ENCODE data around the gene CLASRP.
"Not testable (repeated sequence)": the region's sequence is repeated elsewhere in the genome, so short reads cannot be mapped to it uniquely, and the experiment has no call there.

CLASRP gene

DNA sequence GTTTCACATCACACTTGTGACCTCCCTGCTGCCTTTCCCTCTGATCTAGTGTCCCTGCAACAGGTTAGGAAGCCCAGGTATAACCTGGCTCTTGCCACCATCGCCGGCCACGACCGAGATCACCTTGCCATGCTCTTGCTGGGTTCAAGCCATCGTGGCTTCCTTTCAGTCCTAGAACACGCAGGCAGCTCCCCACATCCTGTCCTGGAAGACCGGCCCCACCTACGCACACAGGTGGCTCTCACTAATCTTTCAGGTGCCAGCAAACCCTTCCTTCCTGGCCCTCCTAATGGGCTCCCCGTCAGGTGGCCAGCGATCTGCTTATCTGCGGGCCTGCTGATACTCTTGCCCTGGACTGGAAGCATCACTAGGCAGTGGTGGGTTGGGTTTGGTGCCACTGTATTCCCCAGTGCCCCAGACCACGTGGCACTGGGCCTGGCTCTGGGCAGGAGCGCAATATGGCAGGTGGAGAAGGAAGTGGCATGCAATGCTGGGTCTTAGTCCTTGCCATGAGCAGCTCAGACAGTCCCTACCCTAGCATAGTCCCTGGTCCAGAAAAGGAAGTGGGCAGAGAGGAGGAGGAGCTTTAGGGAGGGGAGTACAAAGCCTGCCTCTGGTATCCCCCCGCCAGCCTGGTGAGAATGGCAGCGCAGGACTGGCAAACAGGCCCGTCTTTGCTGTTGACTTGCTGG, 66.0 kb downstream of the CLASRP start:
- peak in 1 of 2 experiments; percentile 19 for DNase-seq

DNA sequence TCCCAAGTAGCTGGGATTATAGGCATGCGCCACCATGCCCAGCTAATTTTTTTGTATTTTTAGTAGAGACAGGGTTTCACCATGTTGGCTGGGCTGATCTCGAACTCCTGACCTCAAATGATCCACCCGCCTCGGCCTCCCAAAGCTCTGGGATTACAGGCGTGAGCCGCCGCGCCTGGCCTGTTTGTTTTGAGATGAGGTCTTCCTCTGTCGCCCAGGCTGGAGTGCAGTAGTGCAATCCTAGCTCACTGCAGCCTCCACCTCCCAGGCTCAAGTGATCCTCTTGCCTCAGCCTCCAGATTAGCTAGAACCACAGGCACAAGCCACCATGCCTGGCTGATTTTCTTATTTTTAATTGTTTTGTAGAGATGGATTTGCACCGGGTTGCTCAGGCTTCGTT, 67.5 kb downstream of the CLASRP start:
- DNase-seq = not testable (repeated sequence)

DNA sequence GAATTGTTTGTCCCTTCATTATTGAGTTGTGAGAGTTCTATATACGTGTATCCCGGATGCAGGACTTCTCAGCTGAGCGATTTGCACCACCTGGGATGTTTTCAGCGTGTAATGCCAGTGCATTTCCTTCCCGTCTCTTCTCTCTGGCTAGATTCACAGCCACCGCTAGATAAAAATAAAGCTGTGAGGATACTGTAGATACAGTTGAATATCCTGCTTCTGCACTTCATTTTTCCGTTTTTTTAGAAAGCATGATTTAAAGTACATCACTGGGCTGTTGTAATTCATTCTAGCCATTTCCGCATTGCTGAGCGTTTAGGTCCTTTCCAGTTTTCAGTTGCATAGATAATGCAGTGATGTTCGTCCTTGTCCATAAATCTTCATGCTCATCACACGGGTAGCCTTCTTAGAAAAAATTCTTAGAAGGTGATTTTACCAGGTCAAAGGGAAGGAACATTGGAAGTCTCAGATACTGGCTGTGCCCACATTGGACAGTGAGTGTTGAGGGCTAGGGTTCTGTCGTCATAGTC, 68.8 kb downstream of the CLASRP start:
- DNase-seq = no peak

DNA sequence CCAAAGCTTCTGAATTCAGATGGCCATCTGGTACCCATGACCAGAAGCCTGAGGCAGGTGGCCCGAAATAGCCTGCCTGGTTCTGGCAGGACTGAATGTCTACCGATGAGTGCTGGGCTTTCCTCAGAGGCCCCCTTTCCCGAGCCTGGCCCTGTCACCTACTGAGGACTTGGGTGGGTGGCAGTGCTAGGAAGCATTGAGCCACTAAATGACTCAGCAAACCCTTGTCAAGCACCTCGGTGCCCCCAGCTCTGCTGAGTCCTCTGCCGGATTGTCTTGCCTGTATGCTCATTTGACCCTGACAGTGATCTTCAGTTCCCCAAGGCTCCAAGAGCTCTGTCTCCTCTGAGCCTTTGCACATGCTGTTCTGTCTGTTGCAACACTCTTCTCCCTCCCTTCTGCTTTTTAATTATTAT, 72.0 kb downstream of the CLASRP start:
- peak in 1 of 2 experiments; percentile 44 for DNase-seq

DNA sequence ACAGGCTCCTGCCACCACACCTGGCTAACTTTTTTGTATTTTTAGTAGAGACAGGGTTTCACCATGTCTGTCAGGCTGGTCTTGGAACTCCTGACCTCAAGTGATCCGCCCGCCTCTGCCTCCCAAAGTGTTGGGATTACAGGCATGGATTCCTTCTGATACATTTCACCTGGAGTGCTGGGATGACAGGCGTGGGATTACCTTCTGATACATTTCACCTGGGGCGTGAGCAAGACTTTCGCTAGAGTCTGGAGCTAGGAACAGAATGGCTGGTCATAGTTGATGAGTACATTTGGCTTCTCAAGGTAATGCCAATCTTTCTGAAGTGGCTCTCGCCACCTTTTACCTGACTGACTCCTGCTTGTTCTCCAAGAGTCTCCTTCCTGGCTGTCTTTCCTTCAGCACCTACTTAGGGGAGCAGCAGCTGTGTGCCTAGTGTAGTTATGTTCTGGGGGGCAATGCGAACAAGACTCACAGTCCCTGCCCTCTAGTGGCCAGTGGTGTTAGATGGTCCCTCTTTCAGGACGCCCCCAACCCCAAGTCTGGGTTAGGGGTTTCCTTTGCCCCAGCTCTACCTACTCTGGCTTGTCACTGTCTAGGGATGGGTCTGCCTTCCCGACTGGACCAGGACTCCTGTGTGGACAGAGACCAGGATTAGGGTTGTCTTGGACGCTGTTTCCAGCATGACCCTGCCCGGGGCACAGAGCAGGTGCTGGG, 73.4 kb downstream of the CLASRP start:
- no peak for DNase-seq

DNA sequence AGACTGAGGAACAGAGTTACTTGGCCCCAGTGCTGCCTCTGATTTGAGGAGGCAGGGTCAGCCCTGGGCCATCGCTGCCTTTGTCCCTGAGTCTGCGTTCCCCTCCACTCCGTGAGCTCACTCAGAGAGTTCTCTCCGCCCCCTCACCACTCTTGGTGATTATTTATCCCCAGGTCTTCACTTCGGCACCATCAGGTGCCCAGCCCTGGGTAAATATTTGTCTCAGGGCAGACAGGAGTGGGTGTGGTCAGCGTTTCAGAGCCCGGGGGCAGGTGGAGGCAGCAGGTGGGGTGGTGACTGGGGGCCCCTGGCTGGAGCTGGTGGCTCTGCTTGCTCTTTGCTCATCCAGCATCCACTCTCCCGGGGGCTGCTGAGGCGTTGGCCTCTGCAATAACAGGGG, 74.8 kb downstream of the CLASRP start:
- no peak for DNase-seq

DNA sequence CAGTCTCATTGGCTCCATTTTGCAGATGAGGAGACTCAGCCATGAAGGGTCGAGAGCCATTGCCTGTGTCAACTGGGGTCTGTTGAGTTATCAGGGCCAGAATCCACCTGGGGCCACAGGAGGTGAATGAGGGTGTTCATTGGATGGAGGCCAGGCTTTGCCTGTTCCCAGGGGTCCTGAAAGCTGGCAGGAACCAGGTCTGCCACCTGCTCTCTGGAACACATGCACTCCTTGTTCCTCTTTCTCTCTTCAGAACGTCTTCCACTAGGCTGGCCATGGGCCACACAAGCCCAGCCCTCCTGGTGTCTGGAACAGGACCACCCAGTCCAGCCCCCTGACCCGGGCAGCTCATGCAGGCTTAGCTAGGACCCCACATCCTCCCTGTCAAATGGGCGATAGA, 75.3 kb downstream of the CLASRP start:
- DNase-seq = no peak

DNA sequence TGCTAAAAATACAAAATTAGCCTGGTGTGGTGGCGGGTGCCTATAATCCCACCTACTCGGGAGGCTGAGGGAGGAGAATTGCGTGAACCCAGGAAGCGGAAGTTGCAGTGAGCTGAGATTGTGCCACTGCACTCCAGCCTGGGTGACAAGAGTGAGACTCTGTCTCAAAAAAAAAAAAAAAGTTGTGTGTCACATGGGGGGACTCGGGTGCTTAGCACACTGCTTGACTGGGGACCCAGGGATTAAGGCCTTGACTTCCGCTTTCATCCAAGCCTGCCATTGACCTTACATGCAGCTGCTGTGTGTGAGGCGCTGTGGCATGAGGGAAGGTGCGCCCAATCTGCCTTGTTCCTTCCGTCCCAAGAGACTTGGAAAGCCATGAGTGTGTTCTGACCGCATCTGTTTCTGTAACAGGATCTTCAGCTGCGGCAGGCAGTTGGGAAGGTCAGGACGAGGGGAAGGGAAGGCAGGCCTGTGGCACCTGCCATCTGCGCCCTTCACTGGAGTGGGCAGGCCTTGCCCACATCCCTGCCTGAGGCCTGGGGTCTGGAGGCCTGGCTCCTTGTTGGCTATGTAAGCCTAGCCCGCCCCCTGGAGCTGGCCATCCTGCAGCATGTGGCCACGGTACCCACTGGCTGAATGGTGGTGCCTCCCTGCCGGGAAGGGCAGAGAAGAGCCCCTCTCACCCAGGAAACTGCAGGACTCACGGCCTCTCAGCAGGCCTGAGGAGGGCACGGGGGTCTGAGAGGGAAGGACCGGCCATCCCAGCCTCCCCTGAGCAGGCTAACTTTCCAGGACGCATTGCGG, 77.2 kb downstream of the CLASRP start:
- DNase-seq = no peak

DNA sequence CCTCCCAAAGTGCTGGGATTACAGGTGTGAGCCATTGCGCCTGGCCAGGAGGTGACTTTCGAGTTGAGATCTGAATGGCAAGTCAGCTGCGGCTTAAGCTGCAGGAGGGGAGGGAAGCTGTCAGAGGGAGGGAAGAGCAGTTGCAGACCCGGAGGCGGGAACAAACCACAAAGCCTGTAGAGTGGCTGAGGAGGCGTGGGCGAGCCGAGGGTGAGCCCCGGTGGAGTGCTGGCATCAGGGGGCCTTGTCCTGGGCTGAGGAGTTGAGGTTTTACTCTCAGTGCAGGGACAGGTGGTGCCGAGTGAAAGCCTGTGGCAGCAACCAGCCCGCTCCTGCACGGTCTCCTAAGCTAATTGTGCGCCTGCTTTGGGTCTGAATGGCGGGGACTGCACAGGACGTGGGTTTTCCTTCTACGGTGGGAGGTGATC, 78.3 kb downstream of the CLASRP start:
- no peak for DNase-seq

DNA sequence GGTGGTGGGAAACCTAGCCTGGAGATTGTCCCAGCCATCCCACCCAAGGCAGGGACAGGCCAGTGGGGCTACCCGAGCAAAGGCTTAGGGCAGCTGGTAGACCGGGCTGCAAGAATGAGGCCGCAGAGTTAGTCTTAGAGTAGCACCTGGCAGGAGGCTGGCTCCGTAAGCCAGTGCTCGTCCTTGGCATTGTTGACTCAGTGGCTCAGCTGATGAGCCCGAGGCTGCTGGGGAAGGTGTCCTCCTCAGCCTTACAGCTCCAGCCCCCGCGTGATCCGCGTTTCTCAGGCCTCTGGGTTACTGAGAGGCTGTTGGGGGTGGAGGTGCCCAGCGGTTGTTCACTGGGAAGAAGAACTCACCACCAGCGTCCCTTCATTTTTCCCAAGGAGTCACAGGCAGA, 78.8 kb downstream of the CLASRP start:
- DNase-seq = no peak

DNA sequence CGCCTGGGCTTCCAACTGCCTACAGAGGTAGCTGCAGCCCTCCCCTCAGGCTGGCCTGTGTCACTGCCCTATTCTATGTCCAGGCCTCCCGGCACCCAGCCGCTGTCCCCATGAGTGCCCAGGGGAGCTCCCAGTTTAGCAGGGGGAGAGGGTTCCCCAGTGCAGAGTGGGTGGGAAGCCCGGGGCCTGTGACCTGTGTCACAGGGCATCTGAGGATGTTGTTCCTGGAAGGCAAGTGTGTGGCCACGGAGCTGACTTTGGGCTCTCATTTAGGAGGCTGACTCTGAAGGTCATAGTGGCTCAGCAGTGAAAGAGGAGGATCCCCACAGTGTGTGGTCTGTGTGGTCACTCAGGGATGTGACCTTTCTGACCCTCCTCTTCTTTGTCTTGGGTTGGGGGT, 79.3 kb downstream of the CLASRP start:
- no peak for DNase-seq

DNA sequence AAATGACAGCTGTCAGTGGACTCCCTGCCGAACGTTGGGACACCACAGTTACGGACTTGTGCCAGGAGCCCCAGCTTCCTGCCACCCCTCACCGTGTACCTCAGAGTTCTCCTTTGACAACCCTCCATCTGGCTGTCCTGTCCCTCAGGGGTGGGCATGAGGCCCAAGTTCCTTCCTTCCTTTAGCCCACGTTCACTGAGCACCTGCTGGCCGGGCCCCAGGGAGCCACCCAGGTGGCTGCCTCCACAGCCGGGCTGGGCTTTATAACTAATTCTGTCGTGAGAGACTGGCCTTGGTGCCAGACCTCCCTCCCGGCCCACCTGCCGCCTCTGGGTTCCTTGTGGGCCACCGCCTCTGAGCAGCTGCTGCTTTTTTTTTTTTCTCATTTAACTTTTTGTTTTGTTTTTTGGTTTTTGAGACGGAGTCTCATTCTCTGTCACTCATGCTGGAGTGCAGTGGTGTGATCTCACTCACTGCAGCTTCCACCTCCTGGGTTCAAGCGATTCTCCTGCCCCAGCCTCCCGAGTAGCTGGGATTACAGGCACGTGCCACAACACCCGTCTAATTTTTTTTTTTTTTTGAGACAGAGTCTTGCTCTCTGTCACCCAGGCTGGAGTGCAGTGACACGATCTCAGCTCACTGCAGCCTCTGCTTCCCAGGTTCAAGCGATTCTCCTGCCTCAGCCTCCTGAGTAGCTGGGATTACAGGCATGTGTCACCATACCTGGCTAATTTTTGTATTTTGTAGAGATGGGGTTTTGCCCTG, 79.9 kb downstream of the CLASRP start:
- DNase-seq = not testable (repeated sequence)

DNA sequence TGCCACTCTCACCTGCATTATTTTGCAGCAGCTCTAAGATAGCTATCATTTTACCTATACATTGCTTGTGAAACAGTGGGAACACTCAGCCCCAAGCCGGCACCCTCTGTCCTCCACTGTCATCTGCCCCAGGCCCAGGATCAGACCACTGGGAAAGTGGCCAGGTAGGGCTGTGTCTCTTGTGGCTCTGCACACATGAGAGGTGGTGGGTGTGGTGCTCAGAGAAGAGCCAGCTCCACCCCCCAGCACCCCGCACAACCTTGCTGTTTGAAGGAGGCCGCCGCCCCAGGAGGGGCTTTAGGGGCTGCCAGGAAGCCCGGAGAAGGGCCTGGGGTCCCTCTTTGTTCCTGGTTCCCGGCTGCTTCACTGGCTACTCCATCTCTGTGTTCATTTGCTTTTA, 80.7 kb downstream of the CLASRP start:
- no peak for DNase-seq

All from cerebellar nuclear complex (tissue), 1 donor.